ENCODE results near the gene SARDH. TPM values are rescaled to one million over a fixed set of nuclear protein-coding genes. Genes with fewer than 3 reads are reported as not detected.

Gene SARDH
- total RNA-seq, 4 donors from 2014 or later: 0.26 to 0.57 TPM; not detected in 2

GRCh38 chr9:133763272-133764183, 25.4 kb upstream of the SARDH start:
- DNase-seq: no peak
- peaks cover 0 to 17% (median 7%) of the 10 kb centered on the region in 3 donors for H3K9me3 ChIP-seq
- no peaks in the 10 kb centered on the region for H3K27me3 ChIP-seq
- H3K27ac ChIP-seq: no peak overlapping the region
- WGBS, 2 donors: 88 to 92% methylated on average over 2 to 7 of the region's 26 CpGs
- H3K4me3 ChIP-seq: no peak overlapping the region
- intact Hi-C loops (cut with DNase I): no loop called here
- H3K36me3 ChIP-seq: peaks cover 0 to 58% (median 18%) of the 10 kb centered on the region in 3 donors
- no peaks in the 10 kb centered on the region for H3K4me1 ChIP-seq
- no peak for TF ChIP-seq POLR2A (IDR thresholded peaks at IDR 0.05)
- no peak for TF ChIP-seq CTCF (IDR thresholded peaks at IDR 0.05)

- Histone ChIP-seq H3K4me3 (no peak overlapping the region), H3K36me3 (peaks cover 0 to 50% (median 10%) of the 10 kb centered on the region in 3 donors), H3K27me3 (no peaks in the 10 kb centered on the region), H3K27ac (no peak overlapping the region), H3K4me1 (no peaks in the 10 kb centered on the region), H3K9me3 (peaks cover 0 to 8% (median 6%) of the 10 kb centered on the region in 3 donors)
- 92 to 98% methylated on average over 10 to 12 of the region's 19 CpGs for WGBS, 2 donors
- TF ChIP-seq POLR2A (IDR thresholded peaks at IDR 0.05) (no peak), CTCF (IDR thresholded peaks at IDR 0.05) (no peak)
- intact Hi-C loops (cut with DNase I): no loop called here
- DNase-seq: no peak
Measured at GRCh38 chr9:133762488-133763271, 24.5 kb upstream of the SARDH start.

GRCh38 chr9:133761641-133762248, 23.6 kb upstream of the SARDH start:
- no peaks in the 10 kb centered on the region for H3K9me3 ChIP-seq
- 94 to 95% methylated on average over 3 to 8 of the region's 11 CpGs for WGBS, 2 donors
- H3K27ac ChIP-seq: no peak overlapping the region
- H3K36me3 ChIP-seq: peaks cover 0 to 40% (median 7%) of the 10 kb centered on the region in 3 donors
- H3K4me3 ChIP-seq: no peak overlapping the region
- no peaks in the 10 kb centered on the region for H3K27me3 ChIP-seq
- DNase-seq: no peak
- no peaks in the 10 kb centered on the region for H3K4me1 ChIP-seq
- intact Hi-C loops (cut with DNase I): no loop called here
- TF ChIP-seq POLR2A (IDR thresholded peaks at IDR 0.05): no peak
- no peak for TF ChIP-seq CTCF (IDR thresholded peaks at IDR 0.05)

GRCh38 chr9:133760713-133761290, 22.6 kb upstream of the SARDH start:
- 83 to 88% methylated on average over 10 to 11 of the region's 11 CpGs for WGBS, 2 donors
- H3K36me3 ChIP-seq: peaks cover 0 to 31% (median 7%) of the 10 kb centered on the region in 3 donors
- H3K4me1 ChIP-seq: no peaks in the 10 kb centered on the region
- no peak for DNase-seq
- intact Hi-C loops (cut with DNase I): no loop called here
- H3K9me3 ChIP-seq: no peaks in the 10 kb centered on the region
- H3K27me3 ChIP-seq: no peaks in the 10 kb centered on the region
- TF ChIP-seq POLR2A (IDR thresholded peaks at IDR 0.05): no peak
- no peak for TF ChIP-seq CTCF (IDR thresholded peaks at IDR 0.05)
- H3K4me3 ChIP-seq: no peak overlapping the region
- no peak overlapping the region for H3K27ac ChIP-seq

Measured in esophagus squamous epithelium (tissue), 5 donors.